Skeletal muscle satellite cell (primary cell): Measurements from ENCODE around the gene DPP6.

ENCODE experiments used
- H3K27me3 ChIP-seq: 2 replicates; pipeline ENCODE4 v1.7.0; 2013; ENCODE audit warnings: low read length; ENCODE audit not compliant: control insufficient read depth, insufficient read depth
- H3K36me3 ChIP-seq: 2 replicates; pipeline ENCODE4 v1.7.0; 2013; ENCODE audit warnings: mild to moderate bottlenecking, control low read depth, low read length; ENCODE audit not compliant: insufficient read depth
- H3K4me1 ChIP-seq: 2 replicates; pipeline ENCODE4 v1.7.0; 2013; ENCODE audit warnings: low read length; ENCODE audit not compliant: control insufficient read depth, insufficient read depth
- H3K4me2 ChIP-seq: 2 replicates; pipeline ENCODE4 v1.7.0; 2013; ENCODE audit warnings: mild to moderate bottlenecking, low read length
- H3K4me3 ChIP-seq: 2 replicates; pipeline ENCODE4 v1.7.0; 2013; ENCODE audit warnings: low read length
- H3K9ac ChIP-seq: 2 replicates; pipeline ENCODE4 v1.7.0; 2013; ENCODE audit warnings: mild to moderate bottlenecking, low read depth, low read length, moderate library complexity
- H3K9me3 ChIP-seq: replicated peaks from 2 replicates; pipeline ENCODE4 v1.7.0; 2013; ENCODE audit warnings: mild to moderate bottlenecking, control low read depth, low read length

DPP6 gene

GRCh38 chr7:154450451-154450850, 398.3 kb downstream of the DPP6 start:
- Histone ChIP-seq H3K27me3 (no peaks in the 10 kb centered on the region), H3K36me3 (no peaks in the 10 kb centered on the region), H3K9me3 (peaks cover 8% of the 10 kb centered on the region), H3K4me1 (no peaks in the 10 kb centered on the region), H3K4me3 (no peak overlapping the region), H3K4me2 (no peak overlapping the region), H3K9ac (no peak overlapping the region)

- no peak overlapping the region for H3K4me3 ChIP-seq
- H3K27me3 ChIP-seq = no peaks in the 10 kb centered on the region
- no peaks in the 10 kb centered on the region for H3K4me1 ChIP-seq
- H3K36me3 ChIP-seq = no peaks in the 10 kb centered on the region
- peaks cover 8% of the 10 kb centered on the region for H3K9me3 ChIP-seq
- H3K4me2 ChIP-seq = no peak overlapping the region
- no peak overlapping the region for H3K9ac ChIP-seq
These were observed 399.6 kb downstream of the DPP6 start for GRCh38 chr7:154451480-154452457.

GRCh38 chr7:154463794-154464193, 411.6 kb downstream of the DPP6 start:
- no peak overlapping the region for H3K9ac ChIP-seq
- no peak overlapping the region for H3K4me3 ChIP-seq
- no peaks in the 10 kb centered on the region for H3K4me1 ChIP-seq
- H3K4me2 ChIP-seq = no peak overlapping the region
- H3K27me3 ChIP-seq = no peaks in the 10 kb centered on the region
- H3K9me3 ChIP-seq = peaks cover 9% of the 10 kb centered on the region
- H3K36me3 ChIP-seq = no peaks in the 10 kb centered on the region

- Histone ChIP-seq H3K4me3 (no peak overlapping the region), H3K4me1 (no peaks in the 10 kb centered on the region), H3K4me2 (no peak overlapping the region)
These were observed 417.5 kb downstream of the DPP6 start for GRCh38 chr7:154469652-154470051.

DNA sequence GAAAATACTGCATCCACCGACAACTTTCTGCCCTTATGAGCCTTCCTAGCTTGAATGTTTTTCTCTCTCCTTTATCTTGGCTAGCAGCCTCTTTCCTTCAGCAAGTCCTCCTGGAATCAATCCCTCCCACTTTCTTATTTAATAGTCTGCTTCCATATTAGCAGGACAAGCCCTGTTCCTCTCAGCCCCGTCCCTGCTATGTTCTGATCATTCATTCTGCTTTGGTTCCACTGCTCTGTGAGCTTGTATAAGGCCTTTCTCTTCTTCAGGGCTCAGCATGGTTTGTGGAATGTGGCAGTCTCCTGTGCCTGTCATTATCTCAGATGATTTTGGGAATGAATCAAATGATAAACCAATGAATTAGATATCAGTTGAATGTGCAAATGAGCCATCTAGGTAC, 420.1 kb downstream of the DPP6 start:
- Histone ChIP-seq H3K4me2 (no peak overlapping the region), H3K9ac (no peak overlapping the region), H3K36me3 (no peaks in the 10 kb centered on the region)

More at GRCh38 chr7:154469652-154470051, 417.5 kb downstream of the DPP6 start:
- Histone ChIP-seq H3K27me3 (no peaks in the 10 kb centered on the region), H3K9me3 (no peaks in the 10 kb centered on the region), H3K9ac (no peak overlapping the region), H3K36me3 (no peaks in the 10 kb centered on the region)

DNA sequence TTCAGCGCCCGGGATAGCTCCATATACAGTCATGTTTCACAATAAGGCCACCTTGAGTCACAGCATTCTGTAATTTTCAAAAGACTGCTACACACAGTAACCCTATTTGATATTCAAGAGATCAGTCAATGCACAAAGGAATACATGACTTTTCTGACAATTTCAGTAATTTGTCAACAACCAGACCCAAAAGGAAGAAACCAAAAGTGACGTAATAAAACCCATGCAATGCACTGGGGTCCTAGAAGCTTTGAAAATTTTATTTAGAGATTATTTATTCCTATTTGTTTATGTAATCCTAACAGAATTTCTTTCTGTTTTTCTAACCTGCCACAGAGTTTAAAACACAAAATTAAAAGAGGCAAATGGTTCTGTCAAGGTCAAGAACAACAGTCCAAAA, 421.2 kb downstream of the DPP6 start:
- Histone ChIP-seq H3K4me2 (no peak overlapping the region), H3K36me3 (no peaks in the 10 kb centered on the region), H3K4me1 (no peaks in the 10 kb centered on the region), H3K9me3 (no peaks in the 10 kb centered on the region), H3K4me3 (no peak overlapping the region), H3K27me3 (no peaks in the 10 kb centered on the region), H3K9ac (no peak overlapping the region)

More for the DNA sequence above, 420.1 kb downstream of the DPP6 start:
- Histone ChIP-seq H3K9me3 (no peaks in the 10 kb centered on the region), H3K4me3 (no peak overlapping the region), H3K4me1 (no peaks in the 10 kb centered on the region), H3K27me3 (no peaks in the 10 kb centered on the region)

GRCh38 chr7:154474903-154475520, 422.8 kb downstream of the DPP6 start:
- Histone ChIP-seq H3K4me2 (no peak overlapping the region), H3K27me3 (no peaks in the 10 kb centered on the region), H3K36me3 (no peaks in the 10 kb centered on the region), H3K4me1 (no peaks in the 10 kb centered on the region), H3K9ac (no peak overlapping the region), H3K9me3 (no peaks in the 10 kb centered on the region), H3K4me3 (no peak overlapping the region)

- no peak overlapping the region for H3K9ac ChIP-seq
- H3K9me3 ChIP-seq = peaks cover 3% of the 10 kb centered on the region
- H3K27me3 ChIP-seq = no peaks in the 10 kb centered on the region
- no peak overlapping the region for H3K4me2 ChIP-seq
- H3K36me3 ChIP-seq = no peaks in the 10 kb centered on the region
- H3K4me3 ChIP-seq = no peak overlapping the region
- H3K4me1 ChIP-seq = no peaks in the 10 kb centered on the region
These were observed 423.7 kb downstream of the DPP6 start for GRCh38 chr7:154475864-154476263.

DNA sequence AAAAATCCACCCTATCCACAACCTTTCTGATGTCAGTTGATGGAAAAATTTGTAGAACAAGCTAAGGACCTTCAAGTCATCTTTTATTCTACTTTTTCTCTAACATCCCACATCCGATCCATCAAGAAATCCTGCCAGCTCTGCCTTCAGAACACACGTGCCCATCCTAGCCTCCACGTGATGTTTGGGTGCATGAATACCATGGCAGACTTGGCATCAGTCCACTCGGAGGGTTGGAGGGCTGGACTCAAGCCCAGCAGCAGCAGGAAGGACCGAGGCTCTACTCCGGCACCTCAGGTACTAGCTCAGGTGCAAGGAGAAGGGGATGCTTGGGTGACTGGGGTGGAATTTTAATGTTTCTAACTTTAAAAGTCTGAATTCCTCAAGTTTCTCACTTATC, 428.6 kb downstream of the DPP6 start:
- no peak overlapping the region for H3K9ac ChIP-seq
- peaks cover 8% of the 10 kb centered on the region for H3K9me3 ChIP-seq
- no peaks in the 10 kb centered on the region for H3K36me3 ChIP-seq
- H3K4me1 ChIP-seq = no peaks in the 10 kb centered on the region
- no peak overlapping the region for H3K4me2 ChIP-seq
- no peaks in the 10 kb centered on the region for H3K27me3 ChIP-seq
- no peak overlapping the region for H3K4me3 ChIP-seq

- H3K36me3 ChIP-seq = no peaks in the 10 kb centered on the region
- H3K9me3 ChIP-seq = peaks cover 11% of the 10 kb centered on the region
- H3K4me3 ChIP-seq = no peak overlapping the region
- H3K4me2 ChIP-seq = no peak overlapping the region
- no peaks in the 10 kb centered on the region for H3K4me1 ChIP-seq
- no peaks in the 10 kb centered on the region for H3K27me3 ChIP-seq
- no peak overlapping the region for H3K9ac ChIP-seq
These were observed 430.7 kb downstream of the DPP6 start for GRCh38 chr7:154482863-154483262.

DNA sequence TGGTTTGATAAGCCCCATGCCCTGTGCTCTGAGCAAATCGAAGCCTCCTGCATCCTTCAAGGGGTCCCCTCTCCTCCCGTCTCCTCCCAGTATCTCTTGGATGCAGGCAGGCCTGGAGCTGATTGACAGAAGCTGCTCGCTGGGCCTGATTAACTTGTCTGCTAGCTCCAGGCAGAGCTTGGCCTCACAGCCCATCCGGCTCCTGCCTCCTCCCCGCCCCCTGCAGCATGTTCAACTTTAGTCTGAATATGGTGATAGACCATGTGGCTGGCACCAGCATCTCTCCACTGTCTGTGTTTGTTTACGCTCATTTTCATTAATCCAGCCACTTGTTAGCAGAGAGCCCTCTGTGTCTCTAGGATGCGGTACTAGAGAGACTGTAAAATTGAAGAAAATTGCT, 432.2 kb downstream of the DPP6 start:
- no peak overlapping the region for H3K4me3 ChIP-seq

More for the DNA sequence above, 432.2 kb downstream of the DPP6 start:
- peaks cover 11% of the 10 kb centered on the region for H3K9me3 ChIP-seq
- no peaks in the 10 kb centered on the region for H3K36me3 ChIP-seq
- no peaks in the 10 kb centered on the region for H3K4me1 ChIP-seq
- no peaks in the 10 kb centered on the region for H3K27me3 ChIP-seq
- no peak overlapping the region for H3K9ac ChIP-seq
- H3K4me2 ChIP-seq = no peak overlapping the region
